GM21619 (cell line): ENCODE data around the gene PLPPR3.

ENCODE experiments used
- ATAC-seq: cut with Tn5 transposase; IDR thresholded peaks from one replicate; pipeline ENCODE4 v1.9.1; 2021; ENCODE audit not compliant: unreplicated experiment

PLPPR3 gene

DNA sequence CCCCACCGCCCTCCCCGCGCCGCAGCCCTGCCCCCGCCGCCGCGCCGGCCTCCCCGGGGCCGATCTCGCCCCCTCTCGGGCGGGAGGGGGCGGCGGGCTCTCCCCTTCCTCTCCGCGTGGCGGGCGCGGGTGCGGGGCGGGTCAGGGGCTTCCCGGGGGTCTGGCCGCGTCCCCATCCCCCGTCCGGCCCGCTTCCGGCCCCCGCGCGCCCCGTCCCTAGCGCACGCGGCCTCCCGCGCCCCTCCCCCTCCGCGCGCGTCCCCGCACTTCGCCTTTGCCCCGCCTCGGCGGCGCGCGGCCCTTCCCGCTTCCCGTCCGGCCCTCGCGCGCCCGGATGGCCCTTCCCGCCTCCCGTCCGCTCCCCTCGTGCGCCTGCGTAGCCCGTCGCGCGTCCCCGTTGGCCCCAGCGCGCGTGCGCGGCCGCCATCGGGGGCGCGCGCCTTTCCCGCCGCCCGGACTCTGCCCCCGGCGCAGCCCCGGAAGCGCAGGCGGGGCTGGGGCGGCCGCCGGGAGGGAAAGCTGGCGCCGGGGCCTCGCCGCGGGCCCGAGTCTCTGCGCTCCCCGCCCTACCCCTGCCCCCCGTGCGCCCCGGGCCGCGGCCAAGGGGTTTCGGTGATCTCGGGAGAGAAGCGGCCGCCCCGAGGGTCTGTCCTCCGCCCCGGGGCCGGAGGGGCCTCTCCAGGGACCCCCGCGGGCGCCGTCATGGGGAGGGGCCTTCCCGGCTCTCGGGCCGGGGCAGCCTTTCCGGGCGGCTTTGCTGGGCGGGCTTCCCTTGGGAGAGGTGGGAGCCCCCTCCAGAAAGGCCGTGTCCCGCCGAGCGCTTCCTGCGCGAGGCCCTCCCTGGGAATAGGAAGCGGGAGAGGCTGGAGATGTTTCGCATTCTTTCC lies 24.0 kb downstream of the PLPPR3 start:
- peak; percentile 28 for ATAC-seq

DNA sequence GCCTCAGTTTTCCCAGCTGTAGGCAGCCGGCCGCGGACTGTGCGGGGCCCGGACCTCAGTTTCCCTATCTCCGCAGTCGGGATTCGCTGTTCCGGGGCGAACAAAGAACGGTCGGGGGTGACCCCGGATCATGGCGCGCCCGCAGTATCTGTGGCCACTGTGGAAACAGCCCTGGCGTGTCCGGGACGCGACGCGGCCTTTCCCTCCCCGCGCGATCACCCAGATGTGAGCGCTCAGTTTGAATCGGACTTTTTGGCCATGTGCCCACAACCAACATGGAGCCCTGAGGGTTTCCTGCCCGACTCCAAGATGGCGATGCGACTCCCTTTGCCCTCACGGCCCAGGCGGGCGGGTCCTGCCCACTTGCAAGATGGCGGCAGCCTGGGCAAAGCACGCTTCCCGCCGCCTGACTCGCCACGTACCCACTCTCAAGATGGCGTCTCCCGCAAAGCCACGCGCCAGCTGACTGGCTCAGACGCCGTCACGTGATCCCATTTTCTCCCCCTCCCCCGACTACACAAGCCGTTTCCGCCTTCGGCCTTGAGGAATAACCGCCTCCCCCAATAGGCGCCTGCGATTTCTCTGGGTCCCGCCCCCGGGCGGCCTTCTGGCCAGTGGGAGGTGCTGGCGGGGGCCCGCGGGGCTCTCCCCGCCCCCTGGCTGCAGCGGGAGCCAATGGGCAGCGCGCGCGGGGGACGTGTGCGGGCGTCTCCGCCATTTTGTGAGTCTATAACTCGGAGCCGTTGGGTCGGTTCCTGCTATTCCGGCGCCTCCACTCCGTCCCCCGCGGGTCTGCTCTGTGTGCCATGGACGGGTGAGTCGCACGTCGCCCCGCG lies 24.8 kb downstream of the PLPPR3 start, which contains the start of gene PTBP1:
Gene PTBP1 (plus strand): TSS at position 761 of the 836 bp plus-strand sequence. CDS start 46 bp downstream, at position 807.
- ATAC-seq, result peak; percentile 72

DNA sequence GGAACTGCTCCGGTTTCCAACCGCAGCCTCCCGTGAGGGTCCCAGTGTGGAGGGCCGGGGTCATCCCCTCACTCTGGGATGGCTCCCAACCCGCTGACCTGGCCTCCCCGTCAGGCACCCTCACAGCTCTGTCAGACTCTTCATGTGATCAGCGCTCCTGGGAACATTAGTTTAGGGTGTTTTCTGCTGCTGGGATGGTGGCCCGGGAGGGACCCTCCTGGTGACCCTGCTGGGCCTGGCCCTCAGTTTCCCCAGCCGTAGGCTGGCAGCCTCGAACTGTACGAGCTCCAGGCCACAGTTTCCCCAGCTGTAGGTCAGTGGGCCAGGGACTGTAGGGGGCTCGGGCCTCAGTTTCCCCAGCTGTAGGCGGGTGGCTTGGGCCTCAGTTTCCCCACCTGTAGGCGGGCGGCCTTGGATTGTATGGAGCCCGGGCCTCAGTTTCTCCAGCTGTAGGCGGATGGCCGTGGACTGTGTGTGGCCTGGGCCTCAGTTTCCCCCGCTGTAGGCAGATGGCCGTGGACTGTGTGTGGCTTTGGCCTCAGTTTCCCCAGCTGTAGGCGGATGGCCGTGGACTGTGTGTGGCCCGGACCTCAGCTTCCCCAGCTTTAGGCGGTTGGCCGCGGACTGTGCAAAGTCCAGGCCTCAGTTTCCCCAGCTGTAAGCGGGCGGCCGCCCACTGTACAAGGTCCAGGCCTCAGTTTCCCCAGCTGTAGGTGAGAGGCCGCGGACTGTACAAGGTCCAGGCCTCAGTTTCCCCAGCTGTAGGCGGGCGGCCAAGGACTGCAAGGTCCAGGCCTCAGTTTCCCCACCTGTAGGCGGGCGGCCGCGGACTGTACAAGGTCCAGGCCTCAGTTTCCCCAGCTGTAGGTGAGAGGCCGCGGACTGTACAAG lies 25.8 kb downstream of the PLPPR3 start:
- no peak for ATAC-seq

DNA sequence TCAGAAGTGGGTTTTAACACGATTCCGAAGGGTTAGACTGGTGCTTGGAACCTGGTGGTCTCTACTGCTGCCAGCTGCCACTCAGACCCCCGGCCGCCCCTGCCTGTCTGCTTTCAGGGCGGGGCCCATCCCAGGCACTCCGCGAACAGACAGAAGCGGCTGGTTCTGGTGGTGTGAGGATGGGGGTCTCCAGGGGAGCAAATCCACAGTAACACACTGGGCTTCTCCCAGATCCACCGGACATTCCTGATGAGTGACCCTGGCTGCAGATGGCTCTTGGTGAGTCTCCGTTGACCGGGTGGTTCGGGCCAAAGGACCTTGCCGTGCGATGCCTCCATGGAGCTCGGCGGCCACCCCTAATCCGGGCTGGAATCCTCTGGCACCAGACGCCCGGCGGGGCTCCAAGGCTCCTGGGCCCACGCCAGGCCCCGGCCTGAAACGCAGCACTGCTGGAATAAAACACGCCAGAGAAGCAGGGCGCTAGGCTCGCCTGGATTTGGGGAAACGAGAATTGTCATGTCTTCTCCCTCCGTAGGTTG lies 26.6 kb downstream of the PLPPR3 start:
- no peak for ATAC-seq

DNA sequence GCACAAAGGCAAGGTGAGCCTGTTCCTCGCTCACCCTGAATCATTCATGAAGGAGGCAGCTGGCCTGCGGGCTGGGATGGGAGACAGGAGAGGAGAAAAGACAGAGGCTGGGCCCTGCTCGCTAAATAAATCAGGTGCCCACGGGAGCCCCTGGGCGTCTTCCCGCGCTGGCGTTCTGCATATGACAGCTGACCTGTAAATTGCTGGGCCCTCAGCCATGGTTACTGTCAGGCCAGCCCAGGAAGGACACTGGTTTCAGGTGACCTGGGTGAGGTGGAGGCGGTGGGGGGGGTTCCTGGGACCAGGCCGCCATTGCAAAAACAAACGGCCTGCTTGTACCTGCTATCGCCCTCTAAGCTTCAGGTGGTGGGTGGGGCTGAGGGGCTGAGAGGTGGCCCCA lies 27.9 kb downstream of the PLPPR3 start:
- no peak for ATAC-seq

DNA sequence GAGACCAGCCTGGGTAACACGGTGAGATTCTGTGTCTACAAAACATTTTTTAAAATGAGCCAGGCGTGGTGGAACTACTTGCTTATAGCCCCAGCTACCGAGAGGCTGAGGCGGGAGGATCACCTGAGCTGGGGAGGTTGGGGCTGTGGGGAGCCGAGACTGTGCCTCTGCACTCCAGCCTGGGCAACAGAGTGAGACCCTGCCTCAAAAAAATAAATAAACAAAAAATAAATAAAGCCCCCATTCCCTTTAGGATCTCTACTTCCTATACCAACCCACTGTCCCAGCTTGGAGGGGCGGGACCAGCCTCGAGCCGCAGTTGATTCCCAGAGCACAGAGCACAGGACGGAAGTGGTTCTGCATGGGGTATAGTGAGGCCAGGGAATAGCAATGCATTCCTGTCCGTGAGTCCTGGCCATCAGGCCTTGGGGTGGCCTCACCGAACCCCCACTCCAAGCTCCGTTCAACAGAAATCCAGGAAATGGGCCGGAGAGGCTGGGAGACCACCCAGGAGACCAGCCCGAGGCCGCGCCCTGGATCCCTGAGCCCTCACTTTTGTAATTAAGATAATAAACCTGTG lies 29.4 kb downstream of the PLPPR3 start:
- no peak for ATAC-seq

DNA sequence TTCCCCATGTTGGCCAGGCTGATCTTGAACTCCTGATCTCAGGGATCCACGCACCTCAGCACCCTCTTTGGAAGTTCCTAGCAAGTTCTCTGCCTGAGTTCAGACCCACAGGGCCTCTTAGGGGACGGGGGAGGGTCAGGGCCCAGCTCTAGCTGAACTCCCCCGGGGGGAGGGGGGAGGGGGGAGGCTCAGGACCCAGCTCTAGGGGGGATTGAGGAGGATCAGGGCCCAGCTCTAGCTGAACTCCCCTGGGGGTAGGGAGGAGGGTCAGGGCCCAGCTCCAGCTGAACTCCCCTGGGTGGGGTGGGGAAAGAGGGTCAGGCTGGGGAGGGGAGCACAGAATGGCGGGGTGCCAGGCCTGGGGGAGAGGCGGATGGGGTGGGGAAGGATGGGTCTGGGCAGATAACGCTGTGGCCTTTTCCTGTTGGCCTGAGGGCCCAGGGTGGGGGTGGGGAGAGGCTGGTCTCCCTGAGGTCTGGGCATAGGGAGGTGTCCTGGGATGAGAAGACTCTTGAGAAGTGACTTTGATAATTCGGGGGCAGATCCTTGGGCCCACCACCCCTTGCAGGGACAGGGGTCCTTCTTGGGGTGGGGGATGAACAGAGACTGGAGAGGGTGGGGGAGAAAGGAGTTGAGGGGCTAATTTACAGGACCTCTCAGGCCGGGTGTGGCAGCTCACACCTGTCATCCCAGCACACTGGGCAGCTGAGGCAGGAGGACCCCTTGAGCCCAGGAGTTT lies 30.0 kb downstream of the PLPPR3 start:
- ATAC-seq, result no peak

DNA sequence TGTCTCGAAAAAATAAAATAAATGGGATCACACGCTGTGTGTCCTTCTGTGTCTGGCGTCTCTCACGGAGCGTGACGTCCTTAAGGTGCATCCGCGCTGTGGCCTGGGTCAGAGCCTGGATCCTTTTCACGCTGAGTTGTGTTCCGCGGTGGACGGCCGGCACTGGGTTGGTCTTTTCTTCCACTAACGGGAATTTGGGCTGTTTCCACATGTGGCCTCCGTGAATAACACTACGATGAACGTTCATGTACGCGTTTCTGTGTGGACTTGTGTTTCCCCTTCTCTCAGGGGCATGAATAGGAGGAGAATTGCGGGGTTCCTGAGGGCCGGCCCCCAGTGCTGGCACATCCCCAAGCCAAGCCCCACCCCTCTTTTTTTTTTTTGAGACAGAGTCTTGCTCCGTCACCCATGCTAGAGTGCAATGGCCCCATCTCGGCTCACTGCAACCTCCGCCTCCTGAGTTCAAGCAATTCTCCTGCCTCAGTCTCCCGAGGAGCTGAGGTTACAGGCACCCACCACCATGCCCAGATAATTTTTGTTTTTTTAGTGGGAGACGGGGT lies 30.7 kb downstream of the PLPPR3 start:
- no peak for ATAC-seq

DNA sequence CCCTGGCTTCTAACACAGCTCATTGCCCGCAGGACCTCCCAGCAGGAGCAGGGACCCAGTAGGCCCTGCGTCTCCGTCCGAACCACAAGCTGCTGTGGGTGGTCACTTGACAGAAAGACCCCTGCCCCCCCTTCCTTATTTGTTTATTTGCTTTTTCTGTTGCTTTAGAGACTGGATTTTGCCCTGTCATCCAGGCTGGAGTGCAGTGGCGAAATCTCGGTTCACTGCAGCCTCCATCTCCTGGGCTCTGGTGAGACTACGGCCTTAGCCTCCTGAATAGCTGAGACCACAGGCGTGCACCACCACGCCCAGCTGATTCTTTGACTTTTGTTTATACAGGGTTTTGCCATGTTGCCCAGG lies 32.1 kb downstream of the PLPPR3 start:
- no peak for ATAC-seq

DNA sequence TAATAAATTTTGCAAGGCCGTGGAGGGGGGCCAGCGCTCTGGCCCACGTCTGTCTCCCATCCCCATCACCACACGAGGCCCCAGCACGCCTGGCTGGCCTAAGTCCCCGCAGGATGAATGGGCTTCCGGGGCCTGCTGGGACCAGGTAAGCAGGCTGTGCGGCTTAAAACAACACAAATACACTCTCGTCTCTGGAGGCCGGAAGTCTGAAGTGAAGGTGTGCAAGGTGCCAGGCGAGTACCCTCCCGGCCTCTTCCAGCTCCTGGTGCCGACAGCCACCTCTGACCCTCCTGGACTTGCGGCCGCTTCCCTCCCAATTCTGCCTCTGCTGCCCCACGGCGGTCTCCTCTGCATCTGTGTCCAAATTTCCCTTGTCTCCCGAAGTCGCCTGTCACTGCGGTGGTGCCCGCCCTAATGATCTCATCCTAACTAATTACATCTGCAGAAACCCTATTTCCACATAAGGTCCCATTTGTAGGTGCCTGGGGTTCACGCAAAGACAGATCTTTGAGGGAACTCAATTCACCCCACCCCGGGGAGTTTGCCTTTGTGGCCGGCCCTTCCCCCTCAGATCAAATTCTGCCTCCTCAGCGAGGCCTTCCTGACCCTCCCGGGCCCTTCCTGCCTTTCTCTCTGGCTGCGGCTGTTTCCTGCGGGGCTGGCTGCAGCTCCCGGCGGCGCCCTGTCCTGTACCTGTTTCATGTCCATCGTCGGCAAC lies 32.6 kb downstream of the PLPPR3 start:
- ATAC-seq, result no peak

DNA sequence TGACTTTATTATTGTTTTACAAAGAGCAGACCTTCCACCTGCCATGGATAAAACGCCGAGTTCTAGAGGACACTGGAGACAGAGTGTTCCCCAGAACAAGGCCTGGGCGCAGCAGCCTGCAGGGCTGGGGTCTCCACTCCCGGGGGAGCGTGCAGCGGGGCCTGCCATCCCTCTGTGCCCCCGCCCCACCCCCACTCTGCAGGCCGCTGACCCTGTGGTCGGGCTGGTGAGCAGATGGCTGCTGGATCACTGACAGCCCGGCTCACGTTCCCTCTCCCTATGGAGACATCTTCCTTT lies 33.1 kb downstream of the PLPPR3 start:
- no peak for ATAC-seq

DNA sequence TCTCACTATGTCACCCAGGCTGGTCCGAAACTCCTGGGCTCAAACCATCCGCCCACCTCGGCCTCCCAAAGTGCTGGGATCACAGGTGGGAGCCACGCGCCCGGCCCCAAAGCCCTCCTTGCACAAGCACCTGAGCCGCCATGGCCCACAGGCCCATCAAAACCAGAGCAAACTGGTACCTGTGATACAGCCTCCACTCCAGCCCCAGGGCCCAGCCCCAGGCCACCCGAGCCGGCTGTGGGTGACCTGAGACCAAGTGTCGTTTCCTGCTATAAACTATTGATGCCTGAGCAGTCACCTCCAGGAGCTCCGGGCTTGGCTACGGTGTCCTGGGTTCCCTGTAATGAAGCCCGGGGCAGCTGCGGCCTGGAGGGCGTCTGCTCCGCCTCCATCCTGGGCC lies 34.2 kb downstream of the PLPPR3 start:
- ATAC-seq, result no peak

DNA sequence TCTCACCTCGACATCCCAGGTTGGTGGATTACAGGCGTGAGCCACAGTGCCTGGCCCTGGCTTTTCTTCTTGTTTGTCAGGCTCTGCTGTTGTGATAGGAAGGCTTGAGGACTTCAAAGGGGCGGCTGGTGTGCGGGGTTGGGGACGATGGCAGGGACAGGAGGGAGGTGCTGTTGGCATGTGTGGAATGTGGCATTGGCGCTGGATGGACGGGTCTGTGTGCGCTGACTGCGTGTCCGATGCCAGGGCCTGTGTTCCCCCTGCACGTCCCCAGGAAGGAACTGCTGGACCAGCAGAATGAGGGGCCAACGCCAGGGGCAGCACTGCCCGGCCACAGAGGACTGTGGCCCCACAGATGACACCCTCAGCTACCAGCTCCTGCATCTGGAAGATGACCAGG lies 37.2 kb downstream of the PLPPR3 start:
- no peak for ATAC-seq

DNA sequence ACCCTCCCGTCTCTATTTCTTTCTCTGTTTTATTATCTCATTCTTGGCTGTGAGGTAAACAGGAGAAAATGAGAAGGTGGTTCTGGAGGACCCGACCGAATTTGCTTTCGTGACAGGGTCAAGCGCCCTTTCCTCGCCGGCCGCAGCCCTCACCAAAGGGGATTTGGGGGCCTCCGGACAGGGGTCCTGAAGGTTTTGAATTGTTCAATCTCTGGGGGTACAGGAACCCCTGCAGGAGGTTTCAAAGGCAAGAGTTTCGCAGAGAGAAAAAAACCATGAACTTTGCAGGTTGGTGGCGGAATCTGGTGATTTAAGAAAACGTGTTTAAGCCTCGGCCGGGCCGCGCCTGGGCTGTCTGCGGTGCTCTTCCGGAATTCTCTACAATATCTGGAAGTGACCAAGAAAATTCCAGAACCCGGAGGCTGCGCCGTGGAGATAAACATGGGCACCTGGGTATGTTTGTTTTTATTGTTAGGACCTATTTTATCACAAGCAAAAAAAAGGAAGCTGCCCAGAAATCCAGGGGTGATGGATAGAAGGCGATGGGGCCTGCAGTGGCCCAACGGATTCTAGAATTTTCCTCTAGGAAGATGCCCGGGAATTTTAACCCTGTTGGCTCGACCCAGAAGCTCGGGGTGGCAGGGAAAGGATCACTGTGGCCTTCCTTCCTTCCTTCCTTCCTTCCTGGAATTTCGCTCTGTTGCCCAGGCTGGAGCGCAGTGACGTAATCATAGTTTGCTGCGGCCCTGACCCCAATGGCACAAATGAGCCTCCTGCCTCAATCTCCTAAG lies 38.7 kb downstream of the PLPPR3 start:
- no peak for ATAC-seq

DNA sequence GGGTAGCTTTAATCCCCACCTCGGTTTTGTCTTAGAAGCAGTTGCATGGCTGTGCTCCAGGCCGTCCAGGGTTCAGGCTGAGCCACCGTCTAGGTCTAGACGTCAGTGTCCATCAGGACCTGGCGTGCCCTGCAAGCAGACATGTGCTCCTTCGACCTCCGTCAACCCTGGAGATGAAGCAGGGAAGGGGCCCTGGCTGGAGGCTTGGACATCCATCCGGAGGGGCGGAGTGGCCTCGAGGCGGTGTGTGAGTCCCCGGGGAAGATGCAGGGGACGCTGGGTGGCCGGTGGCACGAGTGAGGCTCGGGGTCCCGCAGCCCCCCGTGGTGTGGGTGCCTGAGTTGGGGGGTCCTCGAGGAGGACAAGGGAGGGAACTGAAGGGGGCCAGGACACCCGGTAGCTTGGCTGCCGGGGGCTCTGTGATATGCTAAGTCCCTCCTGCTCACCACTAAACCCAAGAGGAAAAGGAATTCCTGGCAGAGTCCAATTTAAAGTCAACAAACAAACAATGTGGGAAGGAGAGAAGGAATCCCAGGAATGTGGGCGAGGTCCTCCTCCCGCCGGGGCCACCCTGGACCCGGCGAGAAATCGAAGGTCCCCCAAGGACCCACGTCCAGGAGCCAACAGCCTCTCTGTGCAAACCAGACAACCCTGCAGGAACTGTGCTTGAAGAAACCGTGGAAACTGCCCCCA lies 39.4 kb downstream of the PLPPR3 start:
- no peak for ATAC-seq

DNA sequence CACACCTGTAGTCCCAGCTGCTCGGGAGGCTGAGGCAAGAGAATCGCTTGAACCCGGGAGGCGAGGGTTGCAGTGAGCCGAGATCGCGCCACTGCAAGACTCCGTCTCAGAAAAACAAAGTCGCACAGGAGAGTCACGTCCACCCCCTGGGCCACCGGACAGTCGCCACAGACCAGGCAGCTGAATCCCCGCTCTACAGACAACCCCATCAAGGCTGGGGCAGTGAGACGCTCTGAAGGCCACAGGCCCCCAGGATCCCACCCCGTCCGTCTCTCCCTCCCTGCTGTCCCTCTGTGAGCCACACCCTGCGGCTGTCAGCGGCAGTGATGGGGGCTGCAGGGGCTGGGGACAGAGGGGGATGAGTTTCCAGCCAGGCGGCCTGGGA lies 40.0 kb downstream of the PLPPR3 start:
- ATAC-seq, result no peak

DNA sequence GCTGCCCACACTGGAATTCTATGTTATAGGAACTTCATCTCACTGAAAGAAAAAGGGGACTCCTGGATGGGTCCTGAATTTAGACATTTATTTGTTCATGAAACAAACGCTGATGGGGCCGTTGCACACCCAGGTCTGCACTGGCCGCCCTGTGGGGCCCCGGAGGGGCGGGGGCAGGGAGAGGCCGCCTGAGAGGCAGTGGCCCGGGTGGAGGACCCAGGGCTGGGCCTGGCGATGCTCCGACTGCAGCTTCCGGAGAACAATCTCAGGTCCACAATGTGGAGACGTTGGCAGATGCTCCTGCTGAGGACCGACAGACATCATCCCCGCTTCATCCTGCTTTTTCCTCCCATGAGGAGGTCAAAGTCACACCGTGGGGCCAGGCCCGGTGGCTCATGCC lies 40.8 kb downstream of the PLPPR3 start:
- no peak for ATAC-seq
